Neuronal stem cell (in vitro differentiated cells): ENCODE data around the gene PCCA.

ENCODE experiments used
- DNase-seq: peaks from one replicate; pipeline ENCODE4 v3.0.0-alpha.2; 2013; ENCODE audit warnings: low spot score
- H2AFZ ChIP-seq: one replicate; pipeline ENCODE4 v1.6.1; 2013; ENCODE audit warnings: mild to moderate bottlenecking, low read length, inconsistent platforms
- H2AK5ac ChIP-seq: 2 replicates; pipeline ENCODE4 v1.6.1; 2013; ENCODE audit warnings: low read depth, mild to moderate bottlenecking, inconsistent platforms, low read length, moderate library complexity, mixed read lengths
- H2BK120ac ChIP-seq: 2 replicates; pipeline ENCODE4 v1.6.1; 2013; ENCODE audit warnings: low read depth, mild to moderate bottlenecking, inconsistent platforms, low read length, moderate library complexity, mixed read lengths
- H2BK12ac ChIP-seq: one replicate; pipeline ENCODE4 v1.6.1; 2013; ENCODE audit warnings: low read length, inconsistent platforms
- H2BK15ac ChIP-seq: 2 replicates; pipeline ENCODE4 v1.6.1; 2013; ENCODE audit warnings: mild to moderate bottlenecking, low read length, inconsistent platforms, mixed read lengths
- H2BK5ac ChIP-seq: one replicate; pipeline ENCODE4 v1.6.1; 2013; ENCODE audit warnings: inconsistent platforms, mild to moderate bottlenecking, low read length, moderate library complexity
- H3K14ac ChIP-seq: one replicate; pipeline ENCODE4 v1.6.1; 2013; ENCODE audit warnings: low read length, inconsistent platforms
- H3K18ac ChIP-seq: 2 replicates; pipeline ENCODE4 v1.6.1; 2013; ENCODE audit warnings: low read length, inconsistent platforms
- H3K23ac ChIP-seq: 2 replicates; pipeline ENCODE4 v1.6.1; 2013; ENCODE audit warnings: low read depth, mild to moderate bottlenecking, mixed read lengths, low read length, inconsistent platforms; ENCODE audit not compliant: poor library complexity
- H3K27ac ChIP-seq: replicated peaks from 3 replicates; pipeline ENCODE4 v1.5.1; 2013; ENCODE audit warnings: low read length, inconsistent platforms
- H3K27me3 ChIP-seq, 3 experiments: 2 replicates each; pipeline ENCODE4 v1.6.1; 2013; ENCODE audit warnings: low read length in 3 of 3, mild to moderate bottlenecking in 2 of 3, inconsistent platforms in 1 of 3, low read depth in 1 of 3, mixed read lengths in 1 of 3, moderate library complexity in 1 of 3; ENCODE audit not compliant: control insufficient read depth in 3 of 3, insufficient read depth in 3 of 3
- H3K36me3 ChIP-seq, 2 donors: replicated peaks in 1 of 2; 2 replicates each; pipeline ENCODE4 v1.6.1; 2013; ENCODE audit warnings: low read length in 2 of 2; ENCODE audit not compliant: control insufficient read depth in 2 of 2, insufficient read depth in 2 of 2
- H3K4ac ChIP-seq: 2 replicates; pipeline ENCODE4 v1.6.1; 2013; ENCODE audit warnings: inconsistent platforms, mild to moderate bottlenecking, low read length, moderate library complexity
- H3K4me1 ChIP-seq, 2 donors: 1 replicate in 1 of 2; 2 replicates in 1 of 2; pipeline ENCODE4 v1.6.1; 2013; ENCODE audit warnings: low read length in 2 of 2, low read depth in 1 of 2; ENCODE audit not compliant: control insufficient read depth in 2 of 2, insufficient read depth in 1 of 2
- H3K4me2 ChIP-seq: one replicate; pipeline ENCODE4 v1.6.1; 2013; ENCODE audit warnings: mild to moderate bottlenecking, low read length, inconsistent platforms; ENCODE audit not compliant: insufficient read depth, poor library complexity, severe bottlenecking
- H3K4me3 ChIP-seq, 2 donors: 2 replicates each; pipeline ENCODE4 v1.5.1; 2013; ENCODE audit warnings: low read length in 2 of 2, mild to moderate bottlenecking in 2 of 2, inconsistent platforms in 1 of 2, moderate library complexity in 1 of 2
- H3K79me1 ChIP-seq: one replicate; pipeline ENCODE4 v1.6.1; 2013; ENCODE audit warnings: low read depth, mild to moderate bottlenecking, inconsistent platforms, low read length, moderate library complexity
- H3K9ac ChIP-seq: one replicate; pipeline ENCODE4 v1.6.1; 2013; ENCODE audit warnings: mild to moderate bottlenecking, low read depth, low read length, inconsistent platforms; ENCODE audit not compliant: poor library complexity
- H3K9me3 ChIP-seq, 2 donors: replicated peaks in 1 of 2; 2 replicates each; pipeline versions ENCODE3 to v1.6.1; 2013; ENCODE audit warnings: low read length in 2 of 2, mild to moderate bottlenecking in 2 of 2, inconsistent platforms in 1 of 2, low read depth in 1 of 2, mixed read lengths in 1 of 2, moderate library complexity in 1 of 2; ENCODE audit not compliant: control insufficient read depth in 2 of 2, insufficient read depth in 1 of 2
- H4K8ac ChIP-seq: one replicate; pipeline ENCODE4 v1.6.1; 2013; ENCODE audit warnings: low read depth, mild to moderate bottlenecking, inconsistent platforms, low read length, moderate library complexity
- H4K91ac ChIP-seq: one replicate; pipeline ENCODE4 v1.6.1; 2013; ENCODE audit warnings: low read length, low read depth, mild to moderate bottlenecking, inconsistent platforms; ENCODE audit not compliant: poor library complexity
- WGBS, 2 donors: extraction: QIAGEN DNeasy Blood & Tissue Kit; methylation state at CpG; one replicate each; pipeline ENCODE4 v1.1.7; 2013; ENCODE audit warnings: missing lambda C conversion rate in 2 of 2, mixed read lengths in 1 of 2; ENCODE audit not compliant: insufficient read length in 2 of 2, insufficient replicate concordance in 1 of 2; ENCODE audit errors: extremely low coverage in 2 of 2; 5-methylcytosine and 5-hydroxymethylcytosine counted together

Gene PCCA

DNA sequence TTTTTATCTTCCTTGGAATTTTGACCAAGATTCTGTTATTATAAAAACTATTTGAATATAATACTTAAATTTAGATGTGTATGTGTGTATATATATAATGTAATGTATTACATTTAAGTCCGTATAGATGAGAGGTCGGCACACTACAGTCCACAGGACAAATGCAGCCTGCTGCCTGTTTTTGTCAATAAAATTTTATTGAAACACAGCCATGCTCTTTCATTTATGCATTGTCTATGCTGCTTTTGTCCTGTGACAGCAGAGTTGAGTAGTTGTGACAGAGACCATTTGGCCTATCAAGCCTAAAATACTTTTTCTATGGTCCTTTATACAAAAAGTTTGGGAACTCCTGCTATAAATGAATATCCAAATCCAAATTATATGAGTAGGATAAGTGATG, 69.7 kb downstream of the PCCA start:
- H3K27me3 ChIP-seq: no peaks in the 10 kb centered on the region
- no peak overlapping the region for H2AK5ac ChIP-seq

DNA sequence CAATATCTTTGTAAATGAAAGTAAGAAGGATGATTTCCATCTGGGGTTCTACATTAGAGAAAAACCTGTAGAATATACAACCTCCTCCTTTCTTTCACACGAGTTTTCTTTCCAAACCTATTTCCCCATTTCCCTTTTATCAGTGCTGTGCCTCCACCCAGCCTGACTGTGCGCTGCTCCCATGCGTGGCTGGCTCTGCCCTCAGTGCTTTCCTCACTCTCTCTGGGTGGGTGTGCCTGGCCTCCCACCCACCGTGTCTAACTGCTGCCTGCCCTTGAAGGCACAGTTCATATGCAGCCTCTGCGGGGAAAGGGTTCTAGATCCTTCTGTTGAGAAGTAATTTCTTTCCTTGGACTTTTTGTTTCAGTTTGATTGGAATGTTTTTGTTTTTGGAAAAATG, 70.7 kb downstream of the PCCA start:
- H2BK12ac ChIP-seq: no peak overlapping the region
- H3K18ac ChIP-seq: no peak overlapping the region
- H3K79me1 ChIP-seq: no peaks in the 10 kb centered on the region
- H3K27me3 ChIP-seq: no peaks in the 10 kb centered on the region
- no peak overlapping the region for H2BK120ac ChIP-seq
- no peak for DNase-seq
- no peak overlapping the region for H3K23ac ChIP-seq
- no peak overlapping the region for H2AFZ ChIP-seq
- H2BK15ac ChIP-seq: no peak overlapping the region
- 100% methylated on average over 1 of the region's 5 CpGs; no CpG with 5 or more reads in 1 of the 2 donors for WGBS, 2 donors
- H3K4ac ChIP-seq: no peak overlapping the region
- no peak overlapping the region for H2BK5ac ChIP-seq
- no peak overlapping the region for H4K91ac ChIP-seq
- H3K14ac ChIP-seq: no peak overlapping the region
- no peak overlapping the region for H3K4me3 ChIP-seq
- no peaks in the 10 kb centered on the region for H3K9me3 ChIP-seq
- H3K27ac ChIP-seq: no peak overlapping the region
- no peak overlapping the region for H3K9ac ChIP-seq
- peaks cover 4 to 47% of the 10 kb centered on the region in 2 donors for H3K36me3 ChIP-seq
- no peak overlapping the region for H2AK5ac ChIP-seq
- H3K4me1 ChIP-seq: peaks cover 2 to 6% of the 10 kb centered on the region in 2 donors
- no peak overlapping the region for H4K8ac ChIP-seq
- H3K4me2 ChIP-seq: no peak overlapping the region

More for the DNA sequence above, 69.7 kb downstream of the PCCA start:
- H3K79me1 ChIP-seq: no peaks in the 10 kb centered on the region
- H3K27ac ChIP-seq: no peak overlapping the region
- H3K4me1 ChIP-seq: peaks cover 2 to 6% of the 10 kb centered on the region in 2 donors
- no peak overlapping the region for H3K4ac ChIP-seq
- no peak overlapping the region for H2BK15ac ChIP-seq
- H3K9me3 ChIP-seq: no peaks in the 10 kb centered on the region
- H2BK12ac ChIP-seq: no peak overlapping the region
- H2BK5ac ChIP-seq: no peak overlapping the region
- no peak overlapping the region for H2AFZ ChIP-seq
- no peak overlapping the region for H3K23ac ChIP-seq
- H3K18ac ChIP-seq: no peak overlapping the region
- WGBS, 2 donors: no CpG with 5 or more reads among the region's 2 CpGs
- no peak overlapping the region for H2BK120ac ChIP-seq
- no peak for DNase-seq
- no peak overlapping the region for H3K4me3 ChIP-seq
- H4K91ac ChIP-seq: no peak overlapping the region
- H3K4me2 ChIP-seq: no peak overlapping the region
- H3K14ac ChIP-seq: no peak overlapping the region
- peaks cover 2 to 48% of the 10 kb centered on the region in 2 donors for H3K36me3 ChIP-seq
- H4K8ac ChIP-seq: no peak overlapping the region
- H3K9ac ChIP-seq: no peak overlapping the region

DNA sequence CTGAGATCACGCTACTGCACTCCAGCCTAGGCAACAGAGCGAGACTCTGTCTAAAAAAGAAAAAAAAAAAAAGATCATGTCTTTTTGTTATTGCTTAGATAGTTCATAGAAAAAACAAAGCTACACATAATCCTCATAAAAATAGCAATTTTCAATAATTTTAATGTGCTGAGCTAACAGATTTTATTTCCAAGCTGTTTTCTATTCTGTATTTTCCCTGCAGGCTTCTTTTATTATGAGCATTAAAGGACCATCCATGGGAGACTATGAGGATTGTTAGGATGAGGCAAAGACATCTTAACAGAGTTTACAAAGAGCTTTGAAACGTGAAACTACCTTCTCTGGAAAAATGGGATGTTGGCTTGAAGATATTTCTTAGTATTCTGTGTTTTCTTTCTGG, 71.6 kb downstream of the PCCA start:
- no peak overlapping the region for H2BK5ac ChIP-seq
- H2BK120ac ChIP-seq: no peak overlapping the region
- no peak overlapping the region for H2BK15ac ChIP-seq
- H3K27ac ChIP-seq: no peak overlapping the region
- no peak overlapping the region for H3K4me3 ChIP-seq
- no peak overlapping the region for H3K14ac ChIP-seq
- H3K9me3 ChIP-seq: no peaks in the 10 kb centered on the region
- H3K79me1 ChIP-seq: no peaks in the 10 kb centered on the region
- H2AFZ ChIP-seq: no peak overlapping the region
- H2BK12ac ChIP-seq: no peak overlapping the region
- no peak overlapping the region for H3K4ac ChIP-seq
- no peaks in the 10 kb centered on the region for H3K27me3 ChIP-seq
- H3K18ac ChIP-seq: no peak overlapping the region
- H3K4me1 ChIP-seq: peaks cover 0 to 3% of the 10 kb centered on the region in 2 donors
- H3K23ac ChIP-seq: no peak overlapping the region
- H3K9ac ChIP-seq: no peak overlapping the region
- H4K91ac ChIP-seq: no peak overlapping the region
- peaks cover 4 to 38% of the 10 kb centered on the region in 2 donors for H3K36me3 ChIP-seq
- H3K4me2 ChIP-seq: no peak overlapping the region
- no peak overlapping the region for H2AK5ac ChIP-seq
- DNase-seq: no peak
- no CpG with 5 or more reads among the region's 3 CpGs for WGBS, 2 donors
- H4K8ac ChIP-seq: no peak overlapping the region

DNA sequence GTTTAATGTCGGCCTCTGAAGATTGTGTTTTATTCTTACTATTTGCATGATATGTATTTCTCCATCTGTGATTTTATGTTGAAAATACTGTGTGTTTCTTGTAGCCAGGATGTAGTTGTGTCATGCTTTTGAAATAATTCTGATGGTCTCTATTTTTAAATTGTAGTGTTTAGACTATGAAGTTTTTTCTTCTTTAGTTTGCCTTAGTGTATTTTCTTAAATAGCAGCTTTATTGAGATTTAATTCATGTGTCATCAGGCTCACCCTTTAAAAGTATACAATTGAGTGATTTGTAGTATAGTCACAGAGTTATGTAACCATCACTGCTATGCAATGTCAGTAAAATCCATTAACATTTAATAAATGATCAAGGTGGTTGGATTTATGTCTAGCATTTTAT, 74.5 kb downstream of the PCCA start:
- Histone ChIP-seq H2BK15ac (no peak overlapping the region), H3K23ac (no peak overlapping the region), H3K4ac (no peak overlapping the region), H3K4me2 (no peak overlapping the region), H3K4me1 (no peaks in the 10 kb centered on the region), H3K27me3 (no peaks in the 10 kb centered on the region), H3K27ac (no peak overlapping the region), H4K91ac (no peak overlapping the region), H3K18ac (no peak overlapping the region), H3K9me3 (no peaks in the 10 kb centered on the region), H3K36me3 (peaks cover 2 to 10% of the 10 kb centered on the region in 2 donors), H2BK12ac (no peak overlapping the region), H2BK120ac (no peak overlapping the region), H2BK5ac (no peak overlapping the region), H4K8ac (no peak overlapping the region), H3K14ac (no peak overlapping the region), H2AK5ac (no peak overlapping the region), H2AFZ (no peak overlapping the region), H3K4me3 (no peak overlapping the region), H3K79me1 (no peaks in the 10 kb centered on the region), H3K9ac (no peak overlapping the region)
- DNase-seq: no peak
- WGBS, 2 donors: no CpG with 5 or more reads among the region's 1 CpG
